PC-3 (cell line): Measurements from ENCODE around the gene PIK3R5.

ENCODE experiments used
- CTCF ChIP-seq: fragments of 300-600 bp; sonication (generic); conservative IDR thresholded peaks from 2 replicates; pipeline ENCODE4 v1.5.1; 2017; ENCODE audit warnings: antibody characterized with exemption, low read depth, mild to moderate bottlenecking, low read length
- EZH2 ChIP-seq: fragments of 300-600 bp; sonication (generic); IDR thresholded peaks from one replicate; pipeline ENCODE4 v1.6.1; 2017; ENCODE audit warnings: antibody characterized with exemption, mild to moderate bottlenecking, low read length; ENCODE audit not compliant: unreplicated experiment
- EZH2phosphoT487 ChIP-seq: fragments of 300-600 bp; sonication (generic); IDR thresholded peaks from 2 replicates; pipeline ENCODE4 v1.6.1; 2018; ENCODE audit warnings: mild to moderate bottlenecking, antibody characterized with exemption, low read length, borderline replicate concordance

DNA sequence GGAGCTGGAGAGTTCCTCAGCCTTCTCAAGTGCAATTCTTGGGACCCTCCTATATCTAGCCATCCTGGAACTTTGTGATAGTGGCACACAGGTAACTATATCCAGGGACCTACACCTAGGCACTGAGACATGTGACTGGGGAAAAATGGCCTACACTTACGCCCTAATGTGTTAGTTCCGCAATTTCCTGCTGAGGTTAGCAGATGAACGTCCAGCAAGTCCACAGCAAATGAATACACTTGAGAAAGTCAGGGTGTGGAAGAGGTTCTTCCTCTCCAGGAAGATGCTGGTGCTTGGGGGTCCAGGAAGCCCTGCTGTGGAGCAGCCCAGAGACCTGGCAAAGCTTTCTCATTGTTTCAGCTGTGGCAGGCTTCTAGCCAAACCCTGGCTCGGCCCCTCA lies 20.8 kb downstream of the PIK3R5 start:
- TF ChIP-seq CTCF (no peak), EZH2 (no peak), EZH2phosphoT487 (no peak)
